Epithelial cell of prostate (primary cell): ENCODE results near the gene TENM4.

Experiments used
- DNase-seq: peaks from one replicate; pipeline ENCODE4 v3.0.0-alpha.2; 2011; ENCODE audit warnings: low read depth, low spot score
- H3K27ac ChIP-seq: fragments of 450-650 bp; 2 replicates; pipeline ENCODE4 v1.5.1; 2017; ENCODE audit warnings: mild to moderate bottlenecking

TENM4 gene

DNA sequence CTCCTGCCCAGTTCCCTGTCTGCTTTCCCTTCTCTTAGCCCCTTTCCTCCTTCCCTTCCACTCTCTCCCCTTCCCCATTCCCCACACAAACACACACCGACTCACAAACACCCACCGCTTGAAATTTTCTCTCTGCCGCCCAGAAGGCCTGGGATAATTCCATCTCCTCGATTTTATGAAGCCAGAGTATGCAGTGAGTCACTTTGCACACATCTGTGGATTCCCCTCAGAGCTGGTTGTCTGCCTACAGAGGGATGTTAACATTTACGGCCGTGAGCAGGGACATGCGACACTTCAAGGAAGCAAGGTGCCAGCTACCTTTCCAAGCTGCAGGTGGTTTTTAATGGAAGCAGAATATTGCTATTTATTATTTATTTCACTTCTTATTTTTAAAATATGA is 332.0 kb downstream of the TENM4 start:
- no peak for DNase-seq
- H3K27ac ChIP-seq = no peak overlapping the region

DNA sequence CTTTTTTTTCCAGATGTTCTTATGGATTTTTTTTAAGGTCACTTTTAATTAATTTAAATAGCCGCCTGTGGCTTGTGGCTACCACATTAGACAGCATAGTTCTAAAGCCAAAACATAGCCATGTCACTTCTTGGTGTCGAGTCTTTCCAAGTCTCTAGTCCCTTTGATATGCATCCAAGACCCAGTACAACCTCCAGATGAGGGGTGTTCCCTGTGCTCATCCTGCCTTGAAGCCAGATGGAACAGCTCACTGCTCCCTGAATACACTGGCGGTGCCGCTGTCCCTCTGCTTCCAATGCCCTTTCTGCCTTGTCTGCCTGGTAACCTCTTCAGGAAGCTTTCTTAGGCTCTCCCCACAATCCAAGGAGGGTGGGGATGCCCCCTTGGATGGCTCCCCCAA is 338.0 kb downstream of the TENM4 start:
- H3K27ac ChIP-seq = no peak overlapping the region
- DNase-seq = no peak

DNA sequence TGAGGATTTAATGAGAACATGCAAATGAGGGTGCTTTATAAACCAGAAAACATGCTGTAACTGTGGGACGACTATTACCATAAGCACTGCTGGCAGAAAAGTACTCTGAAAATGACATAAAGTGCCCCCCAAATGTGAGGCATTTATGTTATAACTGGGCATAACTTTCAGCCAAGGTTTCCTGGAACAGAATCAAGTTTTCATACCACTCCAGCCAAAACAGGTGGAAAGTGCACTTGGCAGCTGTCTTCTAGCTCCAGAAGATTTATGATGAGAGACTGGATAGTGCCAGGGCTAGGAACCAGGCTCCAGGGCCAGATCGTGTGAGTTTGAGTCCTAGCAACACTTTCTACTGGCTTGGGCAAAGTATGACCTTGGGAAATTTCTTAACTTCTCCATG is 339.2 kb downstream of the TENM4 start:
- H3K27ac ChIP-seq = no peak overlapping the region
- no peak for DNase-seq

DNA sequence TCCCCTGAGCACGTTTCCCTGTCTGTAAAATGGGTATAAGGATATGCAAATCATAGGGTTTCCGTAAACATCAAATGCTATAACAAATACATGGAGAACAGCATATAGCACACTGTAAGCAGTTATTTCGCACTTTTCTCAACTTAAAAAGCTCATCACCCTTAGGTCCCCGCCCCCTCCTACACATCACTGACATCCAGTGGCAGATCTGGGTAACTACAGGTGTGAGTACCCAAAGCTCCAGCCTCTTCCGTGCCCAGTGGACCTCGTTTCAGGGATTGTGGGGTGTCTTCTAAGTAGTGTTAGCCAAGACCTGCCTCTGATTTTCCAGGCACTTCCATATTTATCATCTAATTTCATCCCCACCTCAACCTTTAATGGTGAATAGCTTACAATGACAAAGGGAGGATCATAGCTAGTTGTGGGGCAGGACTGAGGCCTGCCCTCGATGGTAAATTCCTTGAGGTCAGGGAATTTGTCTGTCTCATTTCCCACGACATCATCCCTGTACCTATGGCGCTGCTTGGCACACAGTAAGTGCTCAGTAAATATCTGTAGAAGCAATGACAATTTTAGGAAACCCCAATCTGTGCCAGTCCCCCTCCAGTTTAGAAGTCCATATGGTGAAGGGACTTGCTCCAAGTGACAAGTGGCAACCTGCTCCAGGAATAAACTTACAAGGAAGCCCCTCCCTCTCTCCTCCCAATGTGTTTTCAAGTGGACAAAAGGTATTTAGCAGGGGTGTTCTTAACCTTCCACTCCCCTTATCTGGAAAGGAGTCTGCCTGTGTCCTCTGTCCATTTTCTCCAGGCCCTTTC is 340.5 kb downstream of the TENM4 start:
- H3K27ac ChIP-seq = no peak overlapping the region
- DNase-seq = no peak

DNA sequence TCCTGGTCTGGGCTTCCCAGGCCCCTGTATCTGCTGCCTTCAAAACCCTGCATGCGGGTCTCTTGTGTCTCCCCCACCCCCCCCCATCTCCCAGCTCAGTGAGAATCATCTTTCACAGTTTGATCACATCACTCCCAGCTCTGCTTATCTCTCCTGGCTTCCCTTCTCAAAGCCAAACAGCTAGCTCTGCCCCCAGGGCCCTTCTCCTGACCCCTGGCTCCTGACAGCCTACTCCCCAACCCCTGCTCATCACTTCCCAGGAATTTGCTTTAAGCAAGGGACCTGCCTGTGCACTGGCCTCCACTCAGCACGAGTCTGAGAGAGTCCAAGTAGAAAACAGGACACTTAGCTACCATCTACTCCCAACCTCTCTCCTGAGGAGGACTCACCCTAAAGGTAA is 342.7 kb downstream of the TENM4 start:
- no peak for DNase-seq
- no peak overlapping the region for H3K27ac ChIP-seq

DNA sequence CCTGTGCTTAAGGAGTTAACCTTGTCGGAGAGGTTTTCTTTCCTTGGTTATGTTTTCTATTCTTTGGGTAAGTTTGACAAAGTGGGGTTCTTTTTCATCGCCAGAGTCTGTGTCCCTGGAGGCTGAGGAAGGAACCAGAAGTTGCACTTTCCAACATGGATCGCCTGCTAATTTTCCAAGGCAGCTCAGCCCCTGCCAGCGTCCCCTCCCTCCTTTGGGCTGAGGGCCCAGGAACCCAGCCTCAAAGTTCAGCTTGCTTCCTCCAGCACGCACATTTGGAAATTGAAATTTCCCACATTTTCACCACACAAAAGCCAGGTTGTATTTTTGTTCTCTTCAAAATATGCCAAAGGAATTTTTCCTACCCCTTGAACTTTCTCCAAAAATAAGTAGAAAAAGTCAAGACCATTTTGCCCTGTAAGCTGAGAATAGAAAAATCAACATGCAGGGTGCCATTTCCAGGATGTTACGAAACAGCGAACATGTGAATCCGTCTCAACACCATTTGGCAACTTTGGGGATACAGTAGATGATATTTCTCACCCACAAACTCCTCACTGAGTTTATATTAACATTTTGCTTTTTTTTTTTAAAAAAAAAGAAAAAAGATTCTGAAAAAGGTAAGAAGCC is 343.5 kb downstream of the TENM4 start:
- H3K27ac ChIP-seq = no peak overlapping the region
- no peak for DNase-seq

DNA sequence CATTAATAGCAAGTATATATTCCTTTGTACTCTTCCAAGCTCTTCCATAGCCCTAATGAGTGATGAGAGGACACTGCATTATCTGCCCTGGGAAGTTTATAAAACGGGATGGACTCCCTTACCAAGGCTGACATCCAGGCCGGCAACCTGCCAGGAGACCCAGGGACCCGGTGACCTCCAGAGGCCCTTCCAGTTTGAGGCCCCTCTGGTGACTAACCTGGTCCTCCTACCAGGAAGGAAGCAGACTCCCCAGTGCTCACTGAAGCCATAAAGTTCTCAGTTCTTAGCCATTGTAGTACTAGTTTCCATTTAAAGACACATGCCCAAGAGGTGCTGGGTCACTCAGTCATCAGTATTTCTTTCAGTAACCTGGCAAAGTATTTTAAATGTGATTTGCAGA is 345.4 kb downstream of the TENM4 start:
- DNase-seq = no peak
- no peak overlapping the region for H3K27ac ChIP-seq

DNA sequence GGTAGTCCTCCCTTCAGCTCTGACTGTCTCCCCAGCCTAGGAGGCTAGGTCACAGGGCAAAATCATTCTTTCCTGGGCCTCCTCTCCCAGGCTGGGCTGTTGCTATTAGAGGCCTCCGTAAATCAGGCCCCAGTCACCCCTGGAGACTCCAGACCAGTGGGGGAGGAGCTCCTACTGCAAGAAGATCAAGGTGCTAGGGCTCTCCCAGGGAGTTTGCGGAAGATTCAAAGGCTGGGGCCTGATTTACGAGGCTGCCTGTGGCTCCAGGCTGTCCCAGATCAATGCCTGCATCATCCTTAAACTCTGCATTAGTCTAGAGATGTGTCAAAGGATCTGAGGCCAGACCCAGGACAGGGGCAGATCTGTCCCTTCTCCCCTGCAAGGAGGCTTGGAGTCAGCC is 346.2 kb downstream of the TENM4 start:
- no peak for DNase-seq
- no peak overlapping the region for H3K27ac ChIP-seq

DNA sequence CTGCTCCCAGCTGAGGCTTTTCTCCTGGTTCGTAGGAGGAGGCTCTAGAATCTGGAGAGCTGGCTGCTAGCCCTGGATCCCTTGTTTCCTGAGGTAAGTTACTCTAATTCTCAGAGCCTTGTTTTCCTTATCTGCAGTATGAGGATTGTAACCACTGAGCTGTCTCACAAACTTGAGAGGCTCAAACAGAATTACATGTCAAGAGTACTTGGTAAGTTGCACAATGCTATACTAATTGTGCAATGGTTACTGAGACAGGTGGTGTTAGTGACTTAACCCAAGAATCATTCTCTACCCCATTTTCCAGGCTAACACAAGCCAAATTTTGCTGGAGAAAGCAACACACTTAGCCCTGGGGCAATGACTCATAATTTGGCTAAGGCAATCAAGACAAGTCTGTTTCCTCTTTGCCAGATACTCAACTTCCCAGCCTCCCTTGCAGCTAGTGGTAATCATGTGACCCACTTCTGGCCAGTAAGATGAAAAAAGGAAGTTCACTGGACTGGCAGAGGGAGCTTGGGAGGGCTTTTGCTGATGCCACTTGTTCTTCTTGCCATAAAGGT is 348.0 kb downstream of the TENM4 start:
- H3K27ac ChIP-seq = peak overlapping the region; percentile 46
- DNase-seq = peak; percentile 100

DNA sequence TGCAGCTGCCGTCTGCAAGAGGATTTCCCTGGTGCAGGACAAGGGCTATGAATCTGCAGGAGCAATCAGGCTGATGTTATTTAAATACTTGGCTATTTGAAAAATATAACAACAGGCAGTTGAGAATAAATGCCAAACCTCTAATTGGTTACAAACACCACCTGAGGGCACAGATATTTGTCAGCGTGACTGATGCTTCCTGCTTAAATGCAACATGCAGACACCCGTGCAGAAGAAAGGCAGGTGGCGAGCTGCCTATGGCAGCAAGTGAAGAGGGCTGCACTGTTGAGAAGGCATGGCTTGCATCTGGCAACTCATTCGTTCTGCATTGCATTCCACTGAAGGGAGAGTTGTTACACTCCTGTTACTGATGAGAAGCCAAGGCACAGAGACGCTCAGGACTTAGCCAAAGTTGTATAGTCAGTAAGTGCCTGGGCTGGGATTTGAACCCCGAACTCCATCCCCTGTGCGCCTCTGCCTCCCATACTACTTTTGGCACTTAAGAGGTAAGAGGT is 350.6 kb downstream of the TENM4 start:
- no peak for DNase-seq

DNA sequence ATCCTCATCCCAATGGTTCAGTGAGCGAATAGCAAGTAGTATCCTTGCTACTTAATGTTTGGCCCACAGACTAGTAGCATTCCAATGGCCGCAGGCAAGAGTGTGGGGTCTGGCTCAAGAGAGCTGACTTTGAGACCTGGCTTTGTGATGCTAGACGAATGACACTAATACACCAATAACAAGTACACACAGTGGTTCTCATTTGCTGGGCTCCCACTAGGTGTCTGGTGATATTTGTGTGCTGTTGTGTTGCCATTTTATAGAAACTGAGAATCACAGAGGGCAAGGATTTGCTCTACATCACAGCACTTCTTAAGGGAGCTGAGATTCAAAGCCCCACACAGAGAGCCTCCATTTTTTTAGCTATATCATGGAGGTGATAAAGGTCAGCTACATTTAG is 351.2 kb downstream of the TENM4 start:
- DNase-seq = no peak
- H3K27ac ChIP-seq = no peak overlapping the region

More for the DNA sequence above, 350.6 kb downstream of the TENM4 start:
- no peak overlapping the region for H3K27ac ChIP-seq

DNA sequence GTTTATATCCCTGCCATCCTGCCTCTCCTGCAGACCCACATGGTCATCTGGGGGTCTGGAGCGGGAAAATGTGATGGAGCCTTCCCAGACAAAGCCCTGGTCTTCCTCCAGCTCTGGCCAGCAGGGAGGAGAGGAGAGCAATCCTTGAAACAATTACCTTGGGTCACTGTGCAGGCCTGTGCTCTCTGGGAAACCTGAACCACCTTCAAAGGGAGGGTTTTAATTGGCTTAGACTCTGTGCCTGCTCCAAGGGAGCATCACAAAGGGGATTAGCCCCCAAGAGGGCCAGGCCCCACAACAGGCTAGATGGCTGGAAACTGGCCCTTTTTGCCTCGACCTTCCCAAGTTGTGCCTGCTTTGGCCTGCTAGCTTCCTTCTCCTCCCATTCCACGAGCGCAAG is 351.9 kb downstream of the TENM4 start:
- DNase-seq = no peak
- no peak overlapping the region for H3K27ac ChIP-seq

DNA sequence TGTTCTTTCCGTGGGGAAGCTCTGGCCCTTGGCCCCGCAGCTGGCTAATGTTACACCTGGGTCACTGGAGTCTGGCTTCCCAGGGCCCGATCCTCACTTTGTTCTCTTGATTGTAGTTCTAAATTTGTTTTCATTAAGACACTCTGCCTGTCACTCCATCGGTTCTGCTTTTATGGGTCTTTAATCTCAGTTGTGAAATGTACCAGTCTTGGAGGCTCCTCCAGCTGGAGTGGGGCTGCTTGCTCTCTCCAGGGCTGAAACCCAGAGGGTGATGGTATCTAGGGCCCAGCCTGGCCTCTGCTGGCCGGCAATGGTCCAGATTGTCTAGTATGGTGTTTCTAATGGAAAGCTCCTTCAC is 352.9 kb downstream of the TENM4 start:
- H3K27ac ChIP-seq = no peak overlapping the region
- DNase-seq = no peak

DNA sequence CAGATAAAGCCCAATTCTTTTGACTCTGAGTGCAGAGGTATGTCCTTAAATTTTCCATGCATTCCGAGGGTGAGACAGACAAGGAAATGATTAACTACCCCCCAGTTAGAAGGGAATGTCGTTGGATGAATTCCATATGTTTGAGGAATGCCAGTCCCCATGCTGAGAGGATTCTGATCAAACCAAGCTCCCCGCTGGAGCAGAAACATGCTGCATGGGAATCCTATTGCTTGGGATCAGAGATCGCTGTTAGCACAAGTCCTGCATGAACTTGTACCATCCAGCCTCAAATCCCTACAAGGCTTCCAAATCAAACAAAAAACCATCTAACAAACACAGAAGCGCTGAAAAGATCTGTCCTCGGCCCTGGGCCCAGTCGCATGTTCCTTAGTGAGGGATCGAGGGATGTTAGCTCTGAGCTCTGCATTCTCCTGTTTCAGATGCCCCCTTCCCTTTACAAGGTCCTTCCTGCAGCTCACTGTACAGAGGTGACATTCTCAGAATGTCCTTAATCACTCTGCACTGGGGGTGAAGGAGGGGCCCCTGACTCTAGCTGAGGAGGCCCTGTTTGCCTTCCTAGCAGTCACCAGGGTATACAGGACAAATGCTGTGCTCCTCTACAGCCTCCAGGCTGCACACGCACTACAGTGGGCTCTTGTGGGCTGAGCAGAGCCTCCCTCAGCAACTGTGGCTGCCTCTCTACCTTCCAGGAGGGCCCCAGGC is 353.4 kb downstream of the TENM4 start:
- no peak overlapping the region for H3K27ac ChIP-seq

DNA sequence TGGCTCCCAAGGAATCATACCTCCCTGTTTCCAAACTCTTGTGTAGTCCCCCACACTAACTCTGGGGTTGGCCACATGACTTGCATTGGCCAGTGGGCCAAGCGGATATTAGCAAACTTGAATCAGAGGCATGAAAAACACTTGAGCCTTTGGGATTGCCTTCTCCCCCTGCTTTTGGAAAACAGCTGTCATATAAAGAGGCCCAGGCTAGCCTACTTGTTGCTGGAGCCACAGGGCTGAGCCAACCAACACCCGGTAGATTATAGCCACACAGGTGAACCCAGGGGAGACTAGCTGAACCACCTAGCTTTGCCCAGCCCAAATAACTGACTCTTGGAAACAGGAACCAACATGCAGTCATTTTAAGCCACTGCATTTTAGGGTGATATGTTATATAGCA is 354.8 kb downstream of the TENM4 start:
- H3K27ac ChIP-seq = no peak overlapping the region
- no peak for DNase-seq

More for the DNA sequence above, 353.4 kb downstream of the TENM4 start:
- DNase-seq = no peak

DNA sequence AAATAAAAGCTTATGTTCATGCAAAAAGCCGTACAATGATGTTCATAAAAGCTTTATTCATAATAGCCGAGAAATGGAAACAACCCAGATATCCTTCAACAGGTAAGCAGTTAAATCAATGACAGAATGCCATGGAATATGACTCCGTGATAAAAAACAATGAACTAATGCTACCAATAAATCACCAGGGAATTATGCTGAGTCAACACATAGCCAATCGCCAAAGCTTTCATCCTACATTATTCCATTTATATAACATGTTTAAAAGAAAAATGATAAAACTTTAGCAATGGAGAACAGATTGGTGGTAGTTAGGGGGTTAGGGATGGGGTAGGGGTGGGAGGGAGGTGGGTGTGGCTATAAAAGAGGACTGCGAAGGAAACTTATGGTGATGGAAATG is 356.4 kb downstream of the TENM4 start:
- no peak for DNase-seq
- no peak overlapping the region for H3K27ac ChIP-seq

DNA sequence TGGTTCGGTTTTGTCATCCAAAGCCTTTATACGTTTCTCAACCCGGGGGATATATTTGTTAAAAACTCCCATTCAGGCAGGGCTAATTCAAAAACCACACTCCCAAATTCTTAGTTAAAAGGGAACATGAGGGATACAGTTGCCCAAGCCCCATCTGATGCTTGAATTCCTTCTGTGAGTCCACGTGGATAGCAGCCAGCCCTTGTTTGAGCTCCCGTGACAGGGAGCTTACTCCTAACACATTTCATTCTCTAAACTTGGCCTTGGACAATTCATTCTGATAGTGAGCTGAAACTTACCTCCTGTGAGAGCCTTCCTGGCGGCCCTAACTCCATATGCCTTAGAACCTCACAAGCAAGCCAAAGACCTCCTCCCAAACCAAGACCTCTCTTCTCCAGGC is 357.5 kb downstream of the TENM4 start:
- DNase-seq = no peak
- H3K27ac ChIP-seq = no peak overlapping the region

DNA sequence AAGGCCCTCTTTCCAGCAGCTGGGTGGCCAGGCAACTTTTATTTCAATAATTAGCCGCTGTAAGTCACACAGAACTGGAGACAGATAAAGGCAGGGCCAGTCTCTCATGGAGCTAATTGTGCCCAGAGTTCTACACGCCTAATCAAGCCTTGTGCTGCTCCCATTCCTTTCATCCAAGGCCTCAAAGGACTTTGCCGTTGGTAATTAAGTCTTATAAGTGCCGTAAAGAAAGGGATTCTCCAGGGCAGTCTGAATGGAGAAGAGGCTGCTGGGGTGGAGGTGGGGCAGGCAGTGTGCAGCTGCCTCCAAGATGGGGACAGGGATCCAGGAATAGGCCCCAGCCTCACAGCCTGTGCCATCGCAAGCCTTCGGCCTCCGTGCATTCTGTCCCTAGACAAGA is 357.9 kb downstream of the TENM4 start:
- no peak overlapping the region for H3K27ac ChIP-seq
- DNase-seq = no peak

DNA sequence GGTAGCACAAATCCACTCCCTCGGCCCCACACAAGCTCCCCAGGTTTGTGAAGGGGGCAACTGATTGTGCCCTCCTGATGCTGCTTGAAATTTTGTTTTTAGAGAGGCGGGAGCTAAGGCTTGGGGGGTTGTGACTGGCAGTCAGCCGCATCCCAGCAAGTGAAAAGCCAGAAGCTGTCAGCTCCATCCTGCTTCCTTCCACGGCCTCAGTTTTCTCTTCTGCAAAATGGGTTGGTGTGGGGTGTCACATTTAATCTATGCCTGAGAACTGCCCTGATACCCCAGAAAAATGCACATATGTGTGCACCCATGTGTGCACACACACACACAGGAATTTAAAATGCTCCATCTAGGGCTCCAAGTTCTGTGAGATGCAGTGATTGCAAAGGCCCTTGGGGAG is 358.6 kb downstream of the TENM4 start:
- DNase-seq = no peak

DNA sequence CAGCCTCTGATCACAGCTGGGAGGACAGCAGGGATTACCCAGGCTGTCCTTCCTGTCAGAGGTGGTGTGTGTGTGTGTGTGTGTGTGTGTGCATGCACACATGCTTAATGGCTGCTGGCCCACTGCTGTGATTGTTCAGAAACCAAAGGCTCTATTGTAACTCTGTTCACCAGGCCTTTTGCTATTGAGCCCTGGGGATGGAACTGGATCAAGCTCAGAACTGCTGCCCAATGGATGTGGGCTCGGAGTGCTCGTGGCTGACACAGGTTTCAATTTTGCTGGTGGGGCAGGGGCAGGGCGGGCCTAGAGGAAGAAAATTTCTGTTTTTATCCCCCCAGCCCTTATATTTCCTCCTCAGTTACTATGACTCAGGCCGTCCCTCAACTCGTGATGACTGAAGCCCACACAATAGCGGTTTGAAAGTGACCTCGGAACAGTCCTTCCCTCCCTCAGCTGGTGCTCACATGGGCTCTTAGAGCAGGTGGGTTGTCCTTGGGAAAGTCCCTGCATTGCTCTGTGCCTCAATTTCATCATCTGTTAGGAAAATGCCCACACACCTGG is 359.3 kb downstream of the TENM4 start:
- no peak for DNase-seq
- no peak overlapping the region for H3K27ac ChIP-seq

More for the DNA sequence above, 358.6 kb downstream of the TENM4 start:
- no peak overlapping the region for H3K27ac ChIP-seq

DNA sequence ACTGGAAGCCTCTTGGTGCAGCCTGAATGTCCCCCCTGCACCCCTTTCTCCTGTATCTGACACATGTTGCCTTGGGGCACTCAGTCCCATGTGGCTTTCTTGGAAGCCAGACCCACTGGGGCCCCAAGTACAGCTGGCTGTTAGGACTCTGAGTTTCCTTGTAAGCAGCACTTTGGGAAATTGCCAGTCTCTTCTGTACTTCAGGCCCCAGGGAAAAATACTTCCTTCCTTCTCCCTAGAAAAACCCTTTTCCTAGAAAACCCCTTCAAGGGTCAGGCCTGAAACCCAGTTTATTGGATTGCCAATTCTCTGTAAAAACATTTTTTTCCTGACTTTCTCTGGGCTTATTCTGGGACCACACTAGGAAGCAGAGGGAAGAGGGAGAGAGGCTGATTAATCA is 360.3 kb downstream of the TENM4 start:
- no peak overlapping the region for H3K27ac ChIP-seq
- DNase-seq = no peak
